Osteocyte (in vitro differentiated cells): ENCODE data around the gene TMCO4. TPM values are rescaled to one million over a fixed set of nuclear protein-coding genes. Genes with fewer than 3 reads are reported as not detected.

Source experiments
- DNase-seq: peaks from one replicate; pipeline ENCODE4 v3.0.0; 2021; ENCODE audit warnings: mixed read lengths; ENCODE audit not compliant: unreplicated experiment; ENCODE audit errors: extremely low spot score
- H3K27ac Mint-ChIP-seq: one replicate; pipeline ENCODE4 v1.8.0; 2021; ENCODE audit warnings: mild to moderate bottlenecking, mixed read lengths; ENCODE audit not compliant: unreplicated experiment
- H3K27me3 Mint-ChIP-seq: one replicate; pipeline ENCODE4 v1.8.0; 2021; ENCODE audit warnings: mixed read lengths; ENCODE audit not compliant: unreplicated experiment
- H3K36me3 Mint-ChIP-seq: one replicate; pipeline ENCODE4 v1.8.0; 2021; ENCODE audit warnings: mixed read lengths; ENCODE audit not compliant: unreplicated experiment
- H3K4me1 Mint-ChIP-seq: one replicate; pipeline ENCODE4 v1.8.0; 2021; ENCODE audit warnings: mixed read lengths; ENCODE audit not compliant: unreplicated experiment
- H3K4me3 Mint-ChIP-seq: one replicate; pipeline ENCODE4 v1.8.0; 2021; ENCODE audit warnings: mild to moderate bottlenecking, moderate library complexity, mixed read lengths; ENCODE audit not compliant: unreplicated experiment
- H3K9me3 Mint-ChIP-seq: one replicate; pipeline ENCODE4 v1.8.0; 2021; ENCODE audit warnings: mixed read lengths; ENCODE audit not compliant: unreplicated experiment
- CTCF ChIP-seq: fragments of 200-600 bp; sonication (generic); IDR thresholded peaks from 2 replicates; pipeline ENCODE4 v1.5.0; 2021; ENCODE audit warnings: antibody characterized with exemption, mild to moderate bottlenecking, moderate library complexity
- total RNA-seq: library from RNA; stranded (reverse); gene quantifications from 2 replicates; pipeline ENCODE4 v1.2.1, GENCODE V29; 2021

The TMCO4 gene
- total RNA-seq, 1 donor from 2014 or later, result 12.1 TPM

- Mint-ChIP-seq H3K9me3 (no peaks in the 10 kb centered on the region), H3K27me3 (no peaks in the 10 kb centered on the region), H3K4me1 (no peaks in the 10 kb centered on the region), H3K27ac (no peak overlapping the region), H3K4me3 (no peak overlapping the region), H3K36me3 (peaks cover 13% of the 10 kb centered on the region)
- DNase-seq, result no peak
- TF ChIP-seq CTCF, result no peak
Measured at GRCh38 chr1:19749685-19750084, 50.0 kb downstream of the TMCO4 start.

DNA sequence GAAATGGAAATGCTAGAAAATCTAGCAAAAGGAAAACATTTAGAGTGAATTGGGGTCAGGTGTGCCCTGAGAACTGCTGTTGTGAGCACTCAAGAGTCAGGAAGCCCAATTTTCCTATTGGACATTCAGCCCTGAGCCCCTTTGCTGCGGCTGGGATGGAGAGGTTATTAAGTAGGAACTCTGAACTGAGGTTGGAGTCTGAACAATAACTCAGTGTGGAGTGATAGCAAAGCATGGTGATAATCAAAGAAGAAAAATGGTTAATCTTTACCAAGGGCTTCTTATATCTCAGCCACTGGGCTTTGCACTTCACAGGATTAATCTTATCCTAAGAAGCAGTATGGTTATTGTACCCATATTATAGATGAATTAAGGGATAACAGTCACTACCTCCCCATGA is 52.0 kb downstream of the TMCO4 start:
- H3K27ac Mint-ChIP-seq, result no peak overlapping the region

GRCh38 chr1:19744886-19745285 is 54.8 kb downstream of the TMCO4 start:
- H3K27ac Mint-ChIP-seq, result no peak overlapping the region
- no peak for TF ChIP-seq CTCF
- H3K27me3 Mint-ChIP-seq, result no peaks in the 10 kb centered on the region
- no peak for DNase-seq
- H3K4me1 Mint-ChIP-seq, result no peaks in the 10 kb centered on the region
- H3K9me3 Mint-ChIP-seq, result no peaks in the 10 kb centered on the region
- H3K4me3 Mint-ChIP-seq, result no peak overlapping the region
- peaks cover 12% of the 10 kb centered on the region for H3K36me3 Mint-ChIP-seq

More for the DNA sequence above, 52.0 kb downstream of the TMCO4 start:
- no peaks in the 10 kb centered on the region for H3K9me3 Mint-ChIP-seq
- no peak for TF ChIP-seq CTCF
- H3K27me3 Mint-ChIP-seq, result no peaks in the 10 kb centered on the region
- H3K36me3 Mint-ChIP-seq, result peaks cover 21% of the 10 kb centered on the region
- H3K4me3 Mint-ChIP-seq, result no peak overlapping the region
- DNase-seq, result no peak
- no peaks in the 10 kb centered on the region for H3K4me1 Mint-ChIP-seq

- H3K27ac Mint-ChIP-seq, result no peak overlapping the region
- H3K36me3 Mint-ChIP-seq, result peaks cover 12% of the 10 kb centered on the region
- H3K9me3 Mint-ChIP-seq, result no peaks in the 10 kb centered on the region
Measured at GRCh38 chr1:19744335-19744743, 55.4 kb downstream of the TMCO4 start.

DNA sequence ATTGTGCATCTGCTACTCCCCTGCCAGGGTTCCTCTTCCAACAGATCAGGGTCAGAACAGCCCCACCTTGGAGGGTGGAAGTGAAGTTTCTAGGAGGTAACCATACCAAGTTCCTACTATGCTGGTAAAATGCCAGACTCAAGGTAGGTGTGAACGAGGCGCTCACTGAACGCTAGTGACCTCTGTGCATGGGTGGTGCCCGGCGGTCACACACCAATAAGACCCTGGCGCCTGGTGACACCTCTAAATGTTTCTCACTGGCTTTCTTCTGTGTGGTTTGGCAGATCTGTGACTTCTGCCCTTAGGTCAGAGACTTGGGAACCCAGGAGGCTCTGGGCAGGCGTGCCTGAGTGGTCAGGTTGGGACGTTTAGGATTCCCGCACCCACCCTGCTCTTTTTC is 55.9 kb downstream of the TMCO4 start:
- no peaks in the 10 kb centered on the region for H3K27me3 Mint-ChIP-seq
- no peak for TF ChIP-seq CTCF
- peaks cover 5% of the 10 kb centered on the region for H3K9me3 Mint-ChIP-seq
- peaks cover 12% of the 10 kb centered on the region for H3K36me3 Mint-ChIP-seq
- no peak for DNase-seq
- H3K4me1 Mint-ChIP-seq, result no peaks in the 10 kb centered on the region
- no peak overlapping the region for H3K27ac Mint-ChIP-seq
- H3K4me3 Mint-ChIP-seq, result no peak overlapping the region

More at GRCh38 chr1:19744335-19744743, 55.4 kb downstream of the TMCO4 start:
- Mint-ChIP-seq H3K4me3 (no peak overlapping the region), H3K4me1 (no peaks in the 10 kb centered on the region), H3K27me3 (no peaks in the 10 kb centered on the region)
- DNase-seq, result no peak
- no peak for TF ChIP-seq CTCF
